Neural cell (in vitro differentiated cells): ENCODE results near the gene MEGF9. TPM values are rescaled to one million over a fixed set of nuclear protein-coding genes. Genes with fewer than 3 reads are reported as not detected.

Experiments used
- H2AFZ ChIP-seq: fragments of 200-600, 300-800 bp; sonication (generic), shearing (Covaris generic); 2 replicates; pipeline ENCODE4 v1.6.0; 2014; ENCODE audit warnings: low read depth, mild to moderate bottlenecking, antibody characterized with exemption, low read length, moderate library complexity
- H3F3A ChIP-seq: fragments of 200-600 bp; shearing (Covaris generic); 2 replicates; pipeline ENCODE4 v1.6.1; 2016; ENCODE audit warnings: mild to moderate bottlenecking, moderate library complexity, mixed read lengths, antibody characterized with exemption, low read length; ENCODE audit not compliant: insufficient read depth, poor library complexity, severe bottlenecking
- H3K27ac ChIP-seq: fragments of 200-600, 300-800 bp; sonication (generic), shearing (Covaris generic); 2 replicates; pipeline ENCODE4 v1.5.1; 2014; ENCODE audit warnings: mild to moderate bottlenecking, low read length, moderate library complexity
- H3K27me3 ChIP-seq: fragments of 300-800, 200-600 bp; sonication (generic), shearing (Covaris generic); 2 replicates; pipeline ENCODE4 v1.6.0; 2014; ENCODE audit warnings: mild to moderate bottlenecking, low read depth, low read length, moderate library complexity; ENCODE audit not compliant: insufficient read depth
- H3K36me3 ChIP-seq: fragments of 300-800, 200-600 bp; sonication (generic), shearing (Covaris generic); 2 replicates; pipeline ENCODE4 v1.5.1; 2014; ENCODE audit warnings: mild to moderate bottlenecking, antibody characterized with exemption, low read length, moderate library complexity; ENCODE audit not compliant: insufficient read depth
- H3K4me2 ChIP-seq: fragments of 300-800, 200-600 bp; sonication (generic), shearing (Covaris generic); 2 replicates; pipeline ENCODE4 v1.6.0; 2014; ENCODE audit warnings: mild to moderate bottlenecking, low read length
- H3K4me3 ChIP-seq: fragments of 300-800, 200-600 bp; sonication (generic), shearing (Covaris generic); 2 replicates; pipeline ENCODE4 v1.5.1; 2014; ENCODE audit warnings: mild to moderate bottlenecking, low read length, moderate library complexity
- H3K79me2 ChIP-seq: fragments of 200-600 bp; shearing (Covaris generic); replicated peaks from 2 replicates; pipeline ENCODE4 v1.6.0; 2014; ENCODE audit warnings: mild to moderate bottlenecking, low read length, moderate library complexity; ENCODE audit not compliant: insufficient read depth
- H3K9ac ChIP-seq: fragments of 300-800, 200-600 bp; sonication (generic), shearing (Covaris generic); 2 replicates; pipeline ENCODE4 v1.6.1; 2016; ENCODE audit warnings: mild to moderate bottlenecking, low read length, mixed read lengths
- H3K9me2 ChIP-seq: fragments of 200-600 bp; shearing (Covaris generic); 2 replicates; pipeline ENCODE4 v1.6.1; 2016; ENCODE audit warnings: mild to moderate bottlenecking, low read length, mixed read lengths; ENCODE audit not compliant: insufficient read depth
- H3K9me3 ChIP-seq: fragments of 200-600, 300-800 bp; sonication (generic), shearing (Covaris generic); 2 replicates; pipeline ENCODE4 v1.6.1; 2016; ENCODE audit warnings: mild to moderate bottlenecking, mixed run types, low read length, moderate library complexity, mixed read lengths
- H4K20me1 ChIP-seq: fragments of 200-600 bp; shearing (Covaris generic); 2 replicates; pipeline ENCODE4 v1.6.1; 2016; ENCODE audit warnings: mild to moderate bottlenecking, mixed run types; ENCODE audit not compliant: insufficient read depth
- CTCF ChIP-seq: fragments of 450-650 bp; IDR thresholded peaks from 2 replicates; pipeline ENCODE4 v1.5.1; 2014; ENCODE audit warnings: antibody characterized with exemption, mild to moderate bottlenecking, moderate library complexity; ENCODE audit not compliant: poor library complexity, severe bottlenecking
- EP300 ChIP-seq: fragments of 450-650 bp; conservative IDR thresholded peaks from 2 replicates; pipeline ENCODE4 v1.6.1; 2014; ENCODE audit warnings: antibody characterized with exemption, mild to moderate bottlenecking, moderate library complexity; ENCODE audit not compliant: poor library complexity, severe bottlenecking
- EZH2 ChIP-seq: fragments of 200-600, 300-800 bp; shearing (Covaris generic), sonication (generic); IDR thresholded peaks from 2 replicates; pipeline ENCODE4 v1.6.1; 2014; ENCODE audit warnings: antibody characterized with exemption, low read length, borderline replicate concordance, mild to moderate bottlenecking; ENCODE audit not compliant: insufficient read depth, poor library complexity, severe bottlenecking
- MXI1 ChIP-seq: fragments of 450-650 bp; conservative IDR thresholded peaks from 2 replicates; pipeline ENCODE4 v1.6.1; 2014; ENCODE audit warnings: antibody characterized with exemption, mild to moderate bottlenecking; ENCODE audit not compliant: poor library complexity, severe bottlenecking
- POLR2AphosphoS5 ChIP-seq: IDR thresholded peaks from 2 replicates; pipeline ENCODE4 v1.6.1; 2012
- RAD21 ChIP-seq: fragments of 450-650 bp; conservative IDR thresholded peaks from 2 replicates; pipeline ENCODE4 v1.6.1; 2014; ENCODE audit warnings: antibody characterized with exemption, mild to moderate bottlenecking, moderate library complexity
- REST ChIP-seq: IDR thresholded peaks from 2 replicates; pipeline ENCODE4 v1.6.1; 2012; ENCODE audit warnings: borderline replicate concordance
- SMC3 ChIP-seq: fragments of 450-650 bp; conservative IDR thresholded peaks from 2 replicates; pipeline ENCODE4 v1.6.1; 2014; ENCODE audit warnings: antibody characterized with exemption, mild to moderate bottlenecking, moderate library complexity; ENCODE audit not compliant: poor library complexity
- TAF1 ChIP-seq: IDR thresholded peaks from 2 replicates; pipeline ENCODE4 v1.6.1; 2012; ENCODE audit warnings: low read depth
- polyA plus RNA-seq: library from polyadenylated mRNA; depleted of rRNA; stranded (reverse); fragments of >200 nt; gene quantifications from 2 replicates; pipeline ENCODE4 v1.2.3, GENCODE V29; 2014

The MEGF9 gene
- polyA plus RNA-seq, 1 donor from 2014 or later: 35.0 TPM

- no peaks in the 10 kb centered on the region for H3K27me3 ChIP-seq
- H4K20me1 ChIP-seq: no peaks in the 10 kb centered on the region
- H3K36me3 ChIP-seq: no peaks in the 10 kb centered on the region
- no peak for TF ChIP-seq TAF1
- TF ChIP-seq EP300: no peak
- no peak for TF ChIP-seq CTCF
- no peak for TF ChIP-seq POLR2AphosphoS5
- TF ChIP-seq MXI1: no peak
- no peak for TF ChIP-seq EZH2
- no peak for TF ChIP-seq SMC3
- TF ChIP-seq REST: no peak
- no peak for TF ChIP-seq RAD21
- no peak overlapping the region for H2AFZ ChIP-seq
- no peaks in the 10 kb centered on the region for H3F3A ChIP-seq
- H3K27ac ChIP-seq: no peak overlapping the region
- no peaks in the 10 kb centered on the region for H3K9me3 ChIP-seq
- no peak overlapping the region for H3K9ac ChIP-seq
- H3K4me2 ChIP-seq: no peak overlapping the region
- no peak overlapping the region for H3K4me3 ChIP-seq
- no peaks in the 10 kb centered on the region for H3K79me2 ChIP-seq
- H3K9me2 ChIP-seq: no peaks in the 10 kb centered on the region
These were observed 85.9 kb downstream of the MEGF9 start for GRCh38 chr9:120628207-120628924.

- no peak overlapping the region for H2AFZ ChIP-seq
- no peaks in the 10 kb centered on the region for H3F3A ChIP-seq
- no peaks in the 10 kb centered on the region for H4K20me1 ChIP-seq
- H3K36me3 ChIP-seq: no peaks in the 10 kb centered on the region
- no peaks in the 10 kb centered on the region for H3K9me2 ChIP-seq
- TF ChIP-seq SMC3 (no peak), MXI1 (no peak), TAF1 (no peak), CTCF (no peak), REST (no peak), EP300 (no peak), POLR2AphosphoS5 (no peak), EZH2 (no peak), RAD21 (no peak)
- H3K9me3 ChIP-seq: no peaks in the 10 kb centered on the region
- no peak overlapping the region for H3K4me2 ChIP-seq
- H3K27me3 ChIP-seq: no peaks in the 10 kb centered on the region
- H3K79me2 ChIP-seq: no peaks in the 10 kb centered on the region
- no peak overlapping the region for H3K27ac ChIP-seq
- no peak overlapping the region for H3K9ac ChIP-seq
- H3K4me3 ChIP-seq: no peak overlapping the region
These were observed 87.2 kb downstream of the MEGF9 start for GRCh38 chr9:120627073-120627472.
